ENCODE measurements around the gene SNAPIN.
"Not testable (repeated sequence)": the region's sequence is repeated elsewhere in the genome, so short reads cannot be mapped to it uniquely, and the experiment has no call there.

Gene SNAPIN

GRCh38 chr1:153649137-153649862 lies 9.2 kb upstream of the SNAPIN start:
- DNase-seq, result peak; percentile 64

GRCh38 chr1:153649863-153650235 lies 8.7 kb upstream of the SNAPIN start:
- peak; percentile 84 for DNase-seq

- DNase-seq, result peak; percentile 73
These were observed 6.7 kb upstream of the SNAPIN start for GRCh38 chr1:153651771-153652170.

GRCh38 chr1:153652805-153653500 lies 5.5 kb upstream of the SNAPIN start:
- no peak for DNase-seq

GRCh38 chr1:153655333-153655732 lies 3.2 kb upstream of the SNAPIN start:
- peak; percentile 44 for DNase-seq

GRCh38 chr1:153659175-153659534 lies 652 bp downstream of the SNAPIN start:
- DNase-seq, result no peak

GRCh38 chr1:153659656-153660055 lies 1.2 kb downstream of the SNAPIN start:
- no peak for DNase-seq

GRCh38 chr1:153661111-153661708 lies 2.7 kb downstream of the SNAPIN start:
- DNase-seq, result no peak

GRCh38 chr1:153662269-153662668 lies 3.8 kb downstream of the SNAPIN start:
- DNase-seq, result no peak

- no peak for DNase-seq
These were observed 4.7 kb downstream of the SNAPIN start for GRCh38 chr1:153663211-153663610.

GRCh38 chr1:153667439-153667838 lies 8.9 kb downstream of the SNAPIN start:
- no peak for DNase-seq

GRCh38 chr1:153668672-153669071 lies 10.2 kb downstream of the SNAPIN start:
- not testable (repeated sequence) for DNase-seq

- no peak for DNase-seq
These were observed 11.1 kb downstream of the SNAPIN start for GRCh38 chr1:153669606-153670005.

- DNase-seq, result no peak
These were observed 11.9 kb downstream of the SNAPIN start for GRCh38 chr1:153670257-153670858.

GRCh38 chr1:153670859-153671627 lies 12.5 kb downstream of the SNAPIN start, which contains the start of gene ILF2:
Gene ILF2, minus strand, starts transcription at chr1:153670993. Its CDS starts 71 bp downstream, at chr1:153670922.
- peak; percentile 100 for DNase-seq

- DNase-seq, result peak; percentile 80
These were observed 13.3 kb downstream of the SNAPIN start for GRCh38 chr1:153671628-153672353.

GRCh38 chr1:153673511-153673910 lies 15.0 kb downstream of the SNAPIN start:
- no peak for DNase-seq

GRCh38 chr1:153677718-153678518 lies 19.4 kb downstream of the SNAPIN start:
- peak; percentile 22 for DNase-seq

GRCh38 chr1:153678519-153679336 lies 20.2 kb downstream of the SNAPIN start, which contains the start of gene NPR1:
Gene NPR1, plus strand, starts transcription at chr1:153678688. Its CDS starts 421 bp downstream, at chr1:153679109.
- DNase-seq, result no peak
